SK-N-SH (cell line): ENCODE results near the gene SLC13A1. TPM values are rescaled to one million over a fixed set of nuclear protein-coding genes. Genes with fewer than 3 reads are reported as not detected.

Experiments
- CTCF ChIA-PET: fragments of 300-600, 350-600 bp; formaldehyde crosslinking; extraction: SDS; loops from one replicate; lab custom pipeline; 2021; lab: Yijun Ruan, JAX
- POLR2A ChIA-PET: fragments of 350-600 bp; sonication (Branson Sonifier 250); formaldehyde crosslinking; extraction: SDS; loops from one replicate; lab custom pipeline; 2020; ENCODE audit warnings: antibody characterized with exemption, inconsistent platforms; lab: Yijun Ruan, JAX
- DNase-seq: peaks from one replicate; pipeline ENCODE4 v3.0.0; 2012
- H2AFZ ChIP-seq: fragments of 200-600 bp; sonication (generic); 2 replicates; pipeline ENCODE4 v1.8.1; 2016; ENCODE audit warnings: antibody characterized with exemption, mild to moderate bottlenecking, low read depth
- H3F3A ChIP-seq: fragments of 200-600 bp; sonication (generic); replicated peaks from 2 replicates; pipeline ENCODE3; 2016; ENCODE audit warnings: antibody characterized with exemption, mild to moderate bottlenecking; ENCODE audit not compliant: insufficient read depth
- H3K27ac ChIP-seq, 2 experiments: fragments of 200-500 bp in 1 of 2; fragments of 200-600 bp in 1 of 2; sonication (Bioruptor generic) in 1 of 2; sonication (generic), shearing (Covaris generic) in 1 of 2; 2 replicates each; pipeline versions ENCODE4 v1.5.1 to v1.6.1; 2014 to 2016; ENCODE audit warnings: low read depth in 2 of 2, inconsistent platforms in 1 of 2, low read length in 1 of 2, mild to moderate bottlenecking in 1 of 2, mixed read lengths in 1 of 2
- H3K27me3 ChIP-seq: fragments of 200-600 bp; sonication (generic), shearing (Covaris generic); 2 replicates; pipeline ENCODE4 v1.6.1; 2016; ENCODE audit warnings: mixed run types; ENCODE audit not compliant: insufficient read depth
- H3K36me3 ChIP-seq, 2 experiments: fragments of 200-500 bp in 1 of 2; fragments of 200-600 bp in 1 of 2; sonication (Bioruptor generic) in 1 of 2; sonication (generic) in 1 of 2; replicated peaks in 1 of 2; 2 replicates each; pipeline versions ENCODE3 to v1.5.1; 2014 to 2016; ENCODE audit warnings: low read length in 1 of 2, mild to moderate bottlenecking in 1 of 2; ENCODE audit not compliant: insufficient read depth in 2 of 2, control insufficient read depth in 1 of 2
- H3K4me1 ChIP-seq, 2 experiments: fragments of 200-500 bp in 1 of 2; fragments of 200-600 bp in 1 of 2; sonication (Bioruptor generic) in 1 of 2; sonication (generic), shearing (Covaris generic) in 1 of 2; 2 replicates each; pipeline versions ENCODE4 v1.5.1 to v1.6.1; 2014 to 2016; ENCODE audit warnings: low read depth in 1 of 2, low read length in 1 of 2, mixed run types in 1 of 2; ENCODE audit not compliant: insufficient read depth in 2 of 2, control insufficient read depth in 1 of 2
- H3K4me2 ChIP-seq: fragments of 200-600 bp; sonication (generic), shearing (Covaris generic); 2 replicates; pipeline ENCODE4 v1.6.1; 2017; ENCODE audit warnings: mixed run types
- H3K4me3 ChIP-seq, 2 experiments: fragments of 200-500 bp in 1 of 2; fragments of 200-600 bp in 1 of 2; sonication (Bioruptor generic) in 1 of 2; sonication (generic), shearing (Covaris generic) in 1 of 2; 2 replicates each; pipeline versions ENCODE4 v1.5.1 to v1.8.1; 2014 to 2016; ENCODE audit warnings: low read depth in 2 of 2, inconsistent platforms in 1 of 2, low read length in 1 of 2, mild to moderate bottlenecking in 1 of 2, mixed read lengths in 1 of 2, moderate library complexity in 1 of 2
- H3K79me2 ChIP-seq: fragments of 200-600 bp; sonication (generic); 2 replicates; pipeline ENCODE4 v1.8.1; 2017; ENCODE audit warnings: mild to moderate bottlenecking; ENCODE audit not compliant: insufficient read depth
- H3K9ac ChIP-seq: fragments of 200-600 bp; sonication (generic); 2 replicates; pipeline ENCODE4 v1.6.1; 2017; ENCODE audit warnings: mixed run types
- H3K9me2 ChIP-seq: fragments of 200-600 bp; sonication (generic); 2 replicates; pipeline ENCODE4 v1.6.1; 2017; ENCODE audit warnings: mixed run types
- H3K9me3 ChIP-seq: fragments of 200-600 bp; sonication (generic); 2 replicates; pipeline ENCODE4 v1.6.1; 2017; ENCODE audit warnings: mixed run types, mild to moderate bottlenecking, moderate library complexity
- H4K20me1 ChIP-seq: fragments of 200-600 bp; sonication (generic); 2 replicates; pipeline ENCODE4 v1.6.1; 2017; ENCODE audit warnings: mild to moderate bottlenecking, mixed run types; ENCODE audit not compliant: insufficient read depth
- CHD2 ChIP-seq: fragments of 150-350 bp; IDR thresholded peaks from 2 replicates; pipeline ENCODE4 v1.6.1; 2018; ENCODE audit warnings: low read length; ENCODE audit not compliant: partially characterized antibody
- CTCF ChIP-seq: fragments of 200-600 bp; sonication (generic); IDR thresholded peaks from 2 replicates; pipeline ENCODE4 v1.6.1; 2017; ENCODE audit warnings: antibody characterized with exemption, mild to moderate bottlenecking, moderate library complexity
- EP300 ChIP-seq, 2 experiments: IDR thresholded peaks; 2 replicates each; pipeline versions ENCODE4 v1.4.0 to v1.6.1; 2012; ENCODE audit warnings: borderline replicate concordance in 1 of 2, low read depth in 1 of 2, low read length in 1 of 2
- FOXM1 ChIP-seq: IDR thresholded peaks from 2 replicates; pipeline ENCODE4 v1.4.0; 2012; ENCODE audit warnings: low read depth, mild to moderate bottlenecking
- GATA2 ChIP-seq: sonication (generic); formaldehyde crosslinking; IDR thresholded peaks from 2 replicates; pipeline ENCODE4 v1.5.0; 2020; ENCODE audit warnings: mild to moderate bottlenecking, missing genetic modification reagents
- IRF3 ChIP-seq: fragments of 150-350 bp; IDR thresholded peaks from 2 replicates; pipeline ENCODE4 v1.6.1; 2016; ENCODE audit warnings: mild to moderate bottlenecking, low read depth, low read length
- JUND ChIP-seq: IDR thresholded peaks from 2 replicates; pipeline ENCODE4 v1.4.0; 2012
- MAX ChIP-seq: IDR thresholded peaks from 2 replicates; pipeline ENCODE4 v1.4.0; 2012; ENCODE audit warnings: low read depth
- NFIC ChIP-seq: IDR thresholded peaks from 2 replicates; pipeline ENCODE4 v1.4.0; 2012; ENCODE audit warnings: borderline replicate concordance
- PBX3 ChIP-seq: IDR thresholded peaks from 2 replicates; pipeline ENCODE4; 2012
- RAD21 ChIP-seq: IDR thresholded peaks from 2 replicates; pipeline ENCODE4 v1.6.1; 2012; ENCODE audit warnings: mild to moderate bottlenecking, low read length
- RCOR1 ChIP-seq: fragments of 150-350 bp; IDR thresholded peaks from 2 replicates; pipeline ENCODE4 v1.6.1; 2017; ENCODE audit warnings: antibody characterized with exemption, low read length
- RFX5 ChIP-seq: IDR thresholded peaks from 2 replicates; pipeline ENCODE4 v1.6.1; 2012; ENCODE audit warnings: mild to moderate bottlenecking, improper control_type of control experiment, low read length
- RXRA ChIP-seq: IDR thresholded peaks from 2 replicates; pipeline ENCODE4 v1.4.0; 2012; ENCODE audit warnings: low read depth, mild to moderate bottlenecking, borderline replicate concordance
- SIN3A ChIP-seq: IDR thresholded peaks from 2 replicates; pipeline ENCODE4 v1.6.1; 2012; ENCODE audit warnings: low read depth, mild to moderate bottlenecking, low read length, moderate library complexity, borderline replicate concordance
- TEAD4 ChIP-seq: IDR thresholded peaks from 2 replicates; pipeline ENCODE4 v1.4.0; 2012; ENCODE audit warnings: mild to moderate bottlenecking, borderline replicate concordance; ENCODE audit not compliant: insufficient read depth
- USF1 ChIP-seq: IDR thresholded peaks from 2 replicates; pipeline ENCODE4 v1.4.0; 2012; ENCODE audit warnings: low read depth, borderline replicate concordance
- YY1 ChIP-seq: IDR thresholded peaks from 2 replicates; pipeline ENCODE4 v1.4.0; 2012; ENCODE audit warnings: low read depth, mild to moderate bottlenecking
- ZBTB33 ChIP-seq: IDR thresholded peaks from 2 replicates; pipeline ENCODE4 v1.4.0; 2012; ENCODE audit warnings: low read depth, borderline replicate concordance
- WGBS: methylation state at CpG from one replicate; pipeline ENCODE4 v1.1.6; 2017; ENCODE audit warnings: low lambda C conversion rate; 5-methylcytosine and 5-hydroxymethylcytosine counted together
- polyA plus RNA-seq, 3 experiments: library from polyadenylated mRNA; depleted of rRNA; stranded (reverse); fragments of >200 nt; gene quantifications; 2 replicates each; pipeline ENCODE4 v1.2.3, GENCODE V29; 2012

SLC13A1 gene
- polyA plus RNA-seq, 1 of the 3 experiments (the other 2 are of a cell fraction) = not detected

- no peak for DNase-seq
- H3K9me2 ChIP-seq = no peaks in the 10 kb centered on the region
- no peaks in the 10 kb centered on the region for H3K9me3 ChIP-seq
- no peak overlapping the region for H3K9ac ChIP-seq
- POLR2A ChIA-PET = no interaction called here
- H3K4me3 ChIP-seq = no peak overlapping the region
- H4K20me1 ChIP-seq = no peaks in the 10 kb centered on the region
- H3K79me2 ChIP-seq = no peaks in the 10 kb centered on the region
- H3K36me3 ChIP-seq = no peaks in the 10 kb centered on the region
- H2AFZ ChIP-seq = no peak overlapping the region
- TF ChIP-seq RAD21 = no peak
- TF ChIP-seq RFX5 = no peak
- no peak for TF ChIP-seq IRF3
- no peak for TF ChIP-seq TEAD4
- TF ChIP-seq JUND = no peak
- TF ChIP-seq RXRA = no peak
- no peak for TF ChIP-seq RCOR1
- TF ChIP-seq, all 33 proteins: peak for 0
- CTCF ChIA-PET = interaction anchor here (0.7 to 3.5 kb wide), 7 partner anchors 13 to 235 kb away, joined by 3 to 14 read pairs (median 4); no protein-coding TSS in a partner anchor
- no peaks in the 10 kb centered on the region for H3F3A ChIP-seq
- H3K27me3 ChIP-seq = no peaks in the 10 kb centered on the region
- H3K4me1 ChIP-seq = no peaks in the 10 kb centered on the region
- no peak overlapping the region for H3K27ac ChIP-seq
- 9% methylated on average over 1 of the region's 1 CpG for WGBS
- H3K4me2 ChIP-seq = no peak overlapping the region
These were observed 67.8 kb downstream of the SLC13A1 start for GRCh38 chr7:123131961-123132360.

- Histone ChIP-seq H3K36me3 (no peaks in the 10 kb centered on the region), H3K4me1 (no peaks in the 10 kb centered on the region), H4K20me1 (no peaks in the 10 kb centered on the region), H3K27ac (no peak overlapping the region), H3K4me3 (no peak overlapping the region), H3K9me3 (no peaks in the 10 kb centered on the region), H3K4me2 (no peak overlapping the region), H3K27me3 (no peaks in the 10 kb centered on the region), H3F3A (no peaks in the 10 kb centered on the region), H3K9me2 (no peaks in the 10 kb centered on the region), H2AFZ (no peak overlapping the region), H3K79me2 (no peaks in the 10 kb centered on the region), H3K9ac (no peak overlapping the region)
- ChIA-PET CTCF (interaction anchor here (0.7 to 3.5 kb wide), 7 partner anchors 13 to 235 kb away, joined by 3 to 14 read pairs (median 4); no protein-coding TSS in a partner anchor), POLR2A (no interaction called here)
- 3% methylated on average over 2 of the region's 2 CpGs for WGBS
- no peak for DNase-seq
- TF ChIP-seq NFIC = no peak
- no peak for TF ChIP-seq GATA2 (CRISPR knock-in tag)
- no peak for TF ChIP-seq MAX
- TF ChIP-seq FOXM1 = no peak
- no peak for TF ChIP-seq PBX3
- no peak for TF ChIP-seq SIN3A
- TF ChIP-seq IRF3 = no peak
- TF ChIP-seq EP300 (IDR thresholded peaks at IDR 0.05; ENCODE audit: borderline replicate concordance in 1 of 2, low read depth in 1 of 2, low read length in 1 of 2) = no peak
- TF ChIP-seq YY1 = no peak
- no peak for TF ChIP-seq RAD21
- TF ChIP-seq ZBTB33 = no peak
- no peak for TF ChIP-seq CHD2
- TF ChIP-seq CTCF = no peak
- no peak for TF ChIP-seq USF1
These were observed 68.2 kb downstream of the SLC13A1 start for GRCh38 chr7:123131556-123131955.
